ENCODE measurements around the gene WBP2. TPM values are rescaled to one million over a fixed set of nuclear protein-coding genes. Genes with fewer than 3 reads are reported as not detected.

WBP2 gene
- polyA plus RNA-seq, 3 donors = 62.4 to 93.3 (median 67.9) TPM

GRCh38 chr17:75845933-75846691 is 9.0 kb downstream of the WBP2 start:
- Histone ChIP-seq H3K9ac (ENCODE audit: insufficient read depth, low read length, poor library complexity, severe bottlenecking) (no peak overlapping the region), H3K9me3 (replicated peaks in 1 of 2; ENCODE audit: control insufficient read depth in 1 of 2, insufficient read depth in 1 of 2, low read length in 2 of 2) (no peaks in the 10 kb centered on the region), H3K4me1 (ENCODE audit: control insufficient read depth in 1 of 2, insufficient read depth in 2 of 2, low read length in 2 of 2) (peaks cover 33 to 52% of the 10 kb centered on the region in 2 donors), H3K27ac (ENCODE audit: low read depth in 1 of 2, low read length in 2 of 2) (peak overlapping the region; percentile 87), H4K20me1 (ENCODE audit: insufficient read depth, low read length) (peaks cover 70% of the 10 kb centered on the region), H3K27me3 (ENCODE audit: control insufficient read depth in 2 of 2, insufficient read depth in 2 of 2, low read length in 2 of 2) (no peaks in the 10 kb centered on the region), H2AFZ (ENCODE audit: insufficient read depth, low read depth, low read length, poor library complexity, severe bottlenecking) (no peak overlapping the region), H3K4me3 (replicated peaks in 1 of 3; ENCODE audit: low read depth in 2 of 3, low read length in 3 of 3) (no peak overlapping the region), H3K36me3 (replicated peaks in 1 of 2; ENCODE audit: control insufficient read depth in 1 of 2, insufficient read depth in 2 of 2, low read length in 2 of 2) (peaks cover 57 to 65% of the 10 kb centered on the region in 2 donors), H3K4me2 (replicated peaks; ENCODE audit: extremely low read depth, low read length, poor library complexity, severe bottlenecking) (peak overlapping the region; percentile 5), H3K79me2 (ENCODE audit: insufficient read depth, low read length) (peaks cover 33% of the 10 kb centered on the region)
- H3K4me1 Mint-ChIP-seq = peaks cover 23% of the 10 kb centered on the region
- peak overlapping the region in 1 of 2 donors; percentile 37 for H3K4me3 Mint-ChIP-seq
- no peaks in the 10 kb centered on the region for H3K27me3 Mint-ChIP-seq (ENCODE audit: low read depth in 3 of 3)
- 62% methylated on average over 15 of the region's 22 CpGs for WGBS (ENCODE audit: insufficient coverage)
- H3K36me3 Mint-ChIP-seq = peaks cover 55 to 68% of the 10 kb centered on the region in 2 donors
- TF ChIP-seq CTCF (IDR thresholded peaks at IDR 0.05) = no peak
- H3K9me3 Mint-ChIP-seq = no peaks in the 10 kb centered on the region
- no peak for DNase-seq
- intact Hi-C loops (cut with micrococcal nuclease) = loop anchor here (5.0 to 10.0 kb wide), 2 partner anchors 69 to 181 kb away; partner anchors contain the start of genes RECQL5 (in 1 of the 2) and SAP30BP (in 1 of the 2)
- H3K27ac Mint-ChIP-seq = peak overlapping the region; percentile 69 to 91 (median 88)

- H2AFZ ChIP-seq (ENCODE audit: insufficient read depth, low read depth, low read length, poor library complexity, severe bottlenecking) = peak overlapping the region; percentile 56
- no peaks in the 10 kb centered on the region for H3K27me3 ChIP-seq (ENCODE audit: control insufficient read depth in 2 of 2, insufficient read depth in 2 of 2, low read length in 2 of 2)
- peak; percentile 85 to 93 (median 89) for DNase-seq
- Mint-ChIP-seq H3K4me3 (peak overlapping the region; percentile 16 to 42), H3K9me3 (no peaks in the 10 kb centered on the region), H3K27ac (peak overlapping the region; percentile 87 to 91 (median 88)), H3K4me1 (peaks cover 23% of the 10 kb centered on the region), H3K27me3 (ENCODE audit: low read depth in 3 of 3) (no peaks in the 10 kb centered on the region), H3K36me3 (peaks cover 52 to 68% of the 10 kb centered on the region in 2 donors)
- H3K36me3 ChIP-seq (replicated peaks in 1 of 2; ENCODE audit: control insufficient read depth in 1 of 2, insufficient read depth in 2 of 2, low read length in 2 of 2) = peaks cover 58 to 64% of the 10 kb centered on the region in 2 donors
- H3K4me1 ChIP-seq (ENCODE audit: control insufficient read depth in 1 of 2, insufficient read depth in 2 of 2, low read length in 2 of 2) = peaks cover 33 to 52% of the 10 kb centered on the region in 2 donors
- peaks cover 39% of the 10 kb centered on the region for H3K79me2 ChIP-seq (ENCODE audit: insufficient read depth, low read length)
- intact Hi-C loops (cut with micrococcal nuclease) = loop anchor here (5.0 to 10.0 kb wide), 2 partner anchors 68 to 180 kb away; partner anchors contain the start of genes RECQL5 (in 1 of the 2) and SAP30BP (in 1 of the 2)
- WGBS (ENCODE audit: insufficient coverage) = 16% methylated on average over 13 of the region's 21 CpGs
- peaks cover 72% of the 10 kb centered on the region for H4K20me1 ChIP-seq (ENCODE audit: insufficient read depth, low read length)
- peak overlapping the region; percentile 85 for H3K9ac ChIP-seq (ENCODE audit: insufficient read depth, low read length, poor library complexity, severe bottlenecking)
- H3K9me3 ChIP-seq (replicated peaks in 1 of 2; ENCODE audit: control insufficient read depth in 1 of 2, insufficient read depth in 1 of 2, low read length in 2 of 2) = no peaks in the 10 kb centered on the region
- TF ChIP-seq CTCF (IDR thresholded peaks at IDR 0.05) = peak; percentile 92
- H3K27ac ChIP-seq (ENCODE audit: low read depth in 1 of 2, low read length in 2 of 2) = peak overlapping the region; percentile 87
- H3K4me3 ChIP-seq (replicated peaks in 1 of 3; ENCODE audit: low read depth in 2 of 3, low read length in 3 of 3) = peak overlapping the region in 2 of 3 experiments; percentile 89 to 91
- peak overlapping the region; percentile 86 for H3K4me2 ChIP-seq (replicated peaks; ENCODE audit: extremely low read depth, low read length, poor library complexity, severe bottlenecking)
Observed at GRCh38 chr17:75845058-75845711, 9.9 kb downstream of the WBP2 start.

All from CD14-positive monocyte (primary cell).